NOMO-1 treated with DMSO at 0.1 percent for 48 hours (cell line): ENCODE measurements around the gene XAF1.
"Not testable (repeated sequence)": the region's sequence is repeated elsewhere in the genome, so short reads cannot be mapped to it uniquely, and the experiment has no call there.

Experiments used
- DNase-seq: peaks from one replicate; lab custom pipeline; 2025; ENCODE audit not compliant: unreplicated experiment; lab: John Stamatoyannopoulos, UW

XAF1 gene

GRCh38 chr17:6753006-6753445 lies 2.8 kb upstream of the XAF1 start:
- peak; percentile 44 for DNase-seq

DNA sequence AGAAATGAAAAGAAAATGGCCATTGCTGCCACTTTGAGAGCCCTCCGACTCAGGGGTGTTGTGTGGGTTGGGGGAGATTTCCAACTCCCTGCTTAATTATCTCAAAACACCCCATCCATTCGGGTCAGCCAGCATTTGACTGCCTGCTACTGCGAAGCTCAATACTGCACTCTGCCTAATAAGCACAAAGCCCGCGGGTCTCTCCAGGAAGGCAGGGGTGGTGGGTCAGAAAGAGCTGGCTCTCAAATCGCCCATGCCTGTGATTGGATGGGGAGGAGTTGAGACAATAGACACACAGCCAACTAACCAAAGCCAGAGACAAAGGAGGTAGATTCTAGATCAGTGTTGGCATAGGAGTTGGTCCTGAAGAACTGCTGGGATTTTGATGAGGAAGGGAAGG lies 2.3 kb upstream of the XAF1 start:
- no peak for DNase-seq

DNA sequence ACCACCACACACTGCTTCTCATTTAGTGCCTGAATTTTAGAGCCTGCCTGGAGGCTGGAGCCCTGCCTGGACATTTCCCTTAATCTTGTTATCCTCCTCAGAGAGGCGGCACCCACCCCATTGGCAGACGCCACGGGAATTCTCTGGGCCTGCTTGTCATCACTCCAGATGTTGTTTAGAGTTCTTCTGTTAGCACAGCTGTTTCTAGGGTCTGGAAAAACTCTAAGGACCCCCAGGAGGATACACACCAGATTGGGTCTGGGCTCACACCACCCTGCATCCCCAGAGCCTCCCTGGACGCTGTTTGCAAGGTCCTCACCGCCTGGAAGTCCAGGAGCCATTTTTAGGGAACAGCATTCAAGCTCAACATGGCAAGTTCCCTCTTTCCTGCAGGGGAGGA lies 565 bp upstream of the XAF1 start:
- DNase-seq: no peak

DNA sequence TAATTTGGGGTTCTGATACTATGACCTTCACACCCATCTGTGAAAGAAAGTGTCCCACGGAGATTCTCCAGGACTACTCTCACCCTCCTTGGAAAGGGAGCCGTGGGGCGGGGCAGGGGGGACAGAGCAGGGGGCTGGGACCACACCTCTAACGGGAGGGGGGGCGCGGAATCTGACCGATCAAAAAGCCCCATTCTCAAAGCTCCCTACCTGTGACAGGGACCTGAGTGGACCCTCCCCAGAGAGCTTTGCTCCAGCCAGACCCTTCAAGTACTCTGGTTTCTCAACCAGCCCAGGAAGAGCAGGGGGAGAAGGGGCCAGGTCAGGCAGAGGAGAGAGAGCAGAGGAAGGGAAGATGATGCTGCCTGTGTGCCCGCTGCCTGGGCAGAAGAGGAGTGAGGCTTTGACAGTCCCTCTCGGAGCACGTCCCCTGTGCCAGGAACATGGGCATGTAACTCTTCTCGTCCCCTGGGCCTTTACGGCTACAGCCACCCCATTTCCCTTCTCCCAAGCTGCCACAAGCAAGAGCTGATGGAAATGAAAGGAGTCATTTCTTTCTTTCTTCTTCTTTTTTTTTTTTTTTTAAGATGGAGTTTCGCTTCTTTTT lies 682 bp downstream of the XAF1 start:
- no peak for DNase-seq

GRCh38 chr17:6757747-6758146 lies 1.9 kb downstream of the XAF1 start:
- DNase-seq: no peak

DNA sequence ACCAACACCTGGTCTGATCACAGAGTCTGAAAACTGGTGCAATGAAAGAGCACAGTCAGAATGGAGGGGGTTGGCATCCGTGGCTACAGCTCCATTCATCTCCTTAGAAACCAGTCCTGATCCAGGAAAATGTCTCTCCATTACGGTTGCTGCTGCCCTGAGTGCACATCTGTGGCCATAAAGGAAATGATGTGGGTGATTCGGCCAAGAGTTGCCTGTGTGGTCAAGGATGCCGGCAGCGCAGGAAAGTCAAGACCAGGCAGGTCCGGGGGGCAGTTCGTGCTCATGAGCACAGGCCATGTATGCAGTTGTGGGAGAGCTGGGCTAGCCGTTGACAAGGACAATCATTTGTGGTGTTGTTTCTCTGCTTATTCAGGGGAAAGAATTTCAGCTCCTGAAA lies 5.9 kb downstream of the XAF1 start:
- DNase-seq: no peak

GRCh38 chr17:6768447-6768846 lies 12.6 kb downstream of the XAF1 start:
- DNase-seq: no peak

DNA sequence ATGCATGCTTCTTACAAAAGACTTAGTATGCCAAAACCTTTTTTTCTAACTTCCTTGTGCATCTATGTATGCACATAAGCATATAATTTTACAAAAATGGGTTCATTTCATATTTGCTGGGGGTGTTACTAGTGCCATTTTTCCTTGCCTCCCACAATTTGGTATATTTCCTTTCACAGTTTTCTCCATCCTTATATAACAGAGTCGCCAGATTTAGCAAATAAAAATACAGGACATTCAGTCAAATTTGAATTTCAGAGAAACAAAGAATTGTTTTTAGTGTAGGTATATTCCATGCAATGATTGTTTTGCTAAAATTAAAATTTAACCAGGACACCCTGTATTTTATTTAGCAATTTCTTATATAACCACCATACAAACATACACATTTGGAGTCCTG lies 16.2 kb downstream of the XAF1 start:
- no peak for DNase-seq

DNA sequence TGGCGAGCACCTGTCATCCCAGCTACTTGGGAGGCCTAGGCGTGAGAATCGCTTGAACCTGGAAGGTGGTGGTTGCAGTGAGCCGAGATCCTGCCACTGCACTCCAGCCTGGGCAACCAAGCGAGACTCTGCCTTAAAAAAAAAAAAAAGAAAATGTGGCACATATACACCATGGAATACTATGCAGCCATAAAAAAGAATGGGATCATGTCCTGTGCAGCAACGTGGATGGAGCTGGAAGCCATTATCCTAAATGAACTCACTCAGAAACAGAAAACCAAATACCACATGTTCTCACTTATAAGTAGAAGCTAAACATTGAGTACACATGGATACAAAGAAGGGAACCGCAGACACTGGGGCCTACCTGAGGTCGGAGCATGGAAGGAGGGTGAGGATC lies 19.1 kb downstream of the XAF1 start:
- not testable (repeated sequence) for DNase-seq

DNA sequence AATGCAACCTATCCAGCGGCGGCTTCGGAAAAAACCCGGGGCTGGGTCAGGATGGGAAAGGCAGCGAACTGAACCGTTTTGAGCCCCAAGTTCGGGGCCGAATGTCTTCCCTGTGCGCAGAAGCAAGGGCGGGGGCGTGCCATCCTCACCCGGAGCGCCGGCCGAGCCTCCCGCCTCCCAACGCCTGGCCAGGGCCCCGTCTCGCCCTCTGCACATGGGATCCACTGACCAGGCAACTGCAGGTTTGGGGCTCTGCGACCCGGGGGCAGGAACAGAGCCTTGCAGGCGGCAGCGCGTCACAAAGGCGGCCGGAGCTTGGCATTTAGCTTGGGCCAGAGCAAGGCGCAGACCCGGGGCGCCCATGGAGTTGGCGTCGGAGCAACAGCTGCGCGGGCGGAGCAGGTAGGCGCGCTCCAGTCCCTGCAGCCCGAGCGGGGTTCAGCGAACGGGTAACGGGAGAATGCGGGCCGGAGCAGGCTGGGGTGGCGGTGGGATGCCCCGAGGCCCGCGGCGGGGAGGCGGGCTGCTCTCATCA lies 20.1 kb downstream of the XAF1 start, which contains the start of gene FBXO39:
Gene FBXO39 (plus strand): TSS at position 345 of the 535 bp plus-strand sequence. CDS start 3,654 bp downstream, outside the sequence.
- DNase-seq: no peak

DNA sequence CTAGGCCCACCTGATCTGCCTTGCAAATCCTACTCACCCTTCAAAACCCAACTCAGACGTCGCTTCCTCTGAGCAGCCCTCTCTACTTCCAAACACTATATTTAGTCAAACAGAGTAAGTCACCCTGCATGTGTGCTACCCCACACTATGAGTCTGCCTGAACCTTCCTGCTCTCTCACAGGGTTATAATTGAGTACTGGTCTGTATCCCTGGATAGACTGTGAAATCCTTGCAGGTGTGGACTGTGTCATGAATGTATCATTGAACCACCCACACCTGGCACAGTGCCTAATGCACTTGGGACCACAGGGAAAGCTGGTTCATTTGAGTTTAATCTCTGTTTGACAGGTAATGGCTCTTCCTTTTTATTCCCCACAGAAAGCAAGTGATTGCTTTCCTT lies 23.6 kb downstream of the XAF1 start:
- no peak for DNase-seq

GRCh38 chr17:6780001-6780400 lies 24.2 kb downstream of the XAF1 start:
- no peak for DNase-seq

- no peak for DNase-seq
These were observed 25.0 kb downstream of the XAF1 start for GRCh38 chr17:6780886-6781285.

- no peak for DNase-seq
These were observed 26.4 kb downstream of the XAF1 start for GRCh38 chr17:6782244-6782643.

DNA sequence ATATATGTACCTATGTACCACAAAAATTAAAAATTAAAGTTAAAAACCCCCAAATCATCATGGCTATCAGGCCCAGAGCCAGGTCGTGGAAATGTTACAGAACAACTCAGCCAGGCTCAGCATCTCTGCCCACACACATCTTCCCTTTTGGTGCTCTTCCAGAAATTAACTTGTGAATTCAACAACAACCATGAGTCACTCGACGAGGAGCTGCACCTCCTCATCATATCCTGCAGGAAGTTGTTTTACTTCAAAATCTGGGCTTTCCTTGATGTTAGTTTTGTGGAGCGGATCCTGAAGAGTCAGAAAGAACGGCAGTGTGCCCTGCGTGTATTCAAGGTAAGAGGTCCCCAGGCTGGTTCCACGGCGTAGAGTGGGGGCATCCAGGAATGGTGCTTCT lies 30.8 kb downstream of the XAF1 start:
- no peak for DNase-seq

GRCh38 chr17:6787081-6787693 lies 31.3 kb downstream of the XAF1 start:
- DNase-seq: no peak

- DNase-seq: no peak
These were observed 33.3 kb downstream of the XAF1 start for GRCh38 chr17:6789146-6789545.

- DNase-seq: no peak
These were observed 38.1 kb downstream of the XAF1 start for GRCh38 chr17:6793748-6794493.

GRCh38 chr17:6796017-6796886 lies 40.4 kb downstream of the XAF1 start:
- DNase-seq: no peak

DNA sequence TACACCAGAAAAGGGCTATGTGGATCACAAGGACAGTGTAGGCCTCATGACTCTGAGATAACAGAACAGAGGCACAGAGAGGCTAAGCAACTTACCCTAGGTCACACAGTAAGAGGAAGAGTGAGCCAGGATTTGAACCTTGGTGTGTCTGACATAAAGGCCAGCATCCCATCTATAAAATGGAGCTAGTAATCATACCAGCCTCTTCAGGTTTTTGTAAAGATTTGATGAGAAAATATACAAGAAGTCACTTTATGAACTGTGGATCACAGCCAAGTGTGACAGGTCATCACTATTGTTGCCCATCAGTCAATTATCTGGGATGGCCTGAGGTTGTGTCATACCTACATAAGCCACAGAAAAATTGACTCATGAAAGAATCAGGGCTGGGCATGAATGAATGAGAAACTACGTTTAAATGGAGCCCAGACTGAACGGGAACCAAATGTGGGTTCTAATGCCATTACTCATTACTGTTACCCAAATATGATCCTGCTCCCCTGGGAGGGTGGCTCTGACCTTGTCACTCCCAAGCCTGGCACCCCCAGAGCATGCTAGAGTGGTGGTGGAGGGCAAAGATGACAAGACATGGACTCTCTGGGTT lies 41.1 kb downstream of the XAF1 start:
- DNase-seq: no peak
